H9 (cell line): ENCODE data around the gene RNF39. TPM values are rescaled to one million over a fixed set of nuclear protein-coding genes. Genes with fewer than 3 reads are reported as not detected.

Experiments
- DNase-seq: peaks from one replicate; pipeline ENCODE4 v3.0.0-alpha.2; 2017
- H2AFZ ChIP-seq: one replicate; pipeline ENCODE4 v1.6.1; 2013; ENCODE audit warnings: mild to moderate bottlenecking, low read length, control low read depth, moderate library complexity
- H2AK5ac ChIP-seq: 2 replicates; pipeline ENCODE4 v1.6.1; 2013; ENCODE audit warnings: low read length, control low read depth, mixed read lengths; ENCODE audit not compliant: insufficient read length
- H2BK120ac ChIP-seq: one replicate; pipeline ENCODE4 v1.6.1; 2013; ENCODE audit warnings: low read depth, mild to moderate bottlenecking, low read length, control low read depth, inconsistent platforms; ENCODE audit not compliant: poor library complexity, severe bottlenecking
- H2BK12ac ChIP-seq: 2 replicates; pipeline ENCODE4 v1.6.1; 2013; ENCODE audit warnings: low read length, control low read depth, mixed read lengths, low read depth; ENCODE audit not compliant: insufficient read length
- H2BK15ac ChIP-seq: 2 replicates; pipeline ENCODE4 v1.6.1; 2013; ENCODE audit warnings: low read depth, low read length, control low read depth
- H2BK20ac ChIP-seq: one replicate; pipeline ENCODE4 v1.6.1; 2013; ENCODE audit warnings: low read depth, mild to moderate bottlenecking, low read length, control low read depth, inconsistent platforms; ENCODE audit not compliant: poor library complexity, severe bottlenecking
- H2BK5ac ChIP-seq: 2 replicates; pipeline ENCODE4 v1.6.1; 2013; ENCODE audit warnings: low read length, control low read depth, mixed read lengths; ENCODE audit not compliant: insufficient read length
- H3K14ac ChIP-seq: 2 replicates; pipeline ENCODE4 v1.6.1; 2013; ENCODE audit warnings: low read length, control low read depth; ENCODE audit not compliant: insufficient read depth
- H3K18ac ChIP-seq: 2 replicates; pipeline ENCODE4 v1.6.1; 2013; ENCODE audit warnings: low read depth, mild to moderate bottlenecking, mixed read lengths, low read length, control low read depth; ENCODE audit not compliant: insufficient read length
- H3K23ac ChIP-seq: 2 replicates; pipeline ENCODE4 v1.6.1; 2013; ENCODE audit warnings: low read length, control low read depth, mixed read lengths, low read depth; ENCODE audit not compliant: insufficient read length
- H3K23me2 ChIP-seq: 2 replicates; pipeline ENCODE4 v1.6.1; 2013; ENCODE audit warnings: low read depth, mild to moderate bottlenecking, mixed read lengths, low read length, control low read depth; ENCODE audit not compliant: insufficient read length, poor library complexity, severe bottlenecking
- H3K27ac ChIP-seq: 2 replicates; pipeline ENCODE4 v1.5.1; 2013; ENCODE audit warnings: low read length, control low read depth, mixed read lengths, low read depth; ENCODE audit not compliant: insufficient read length
- H3K27me3 ChIP-seq: 2 replicates; pipeline ENCODE4 v1.6.1; 2013; ENCODE audit warnings: low read length, control low read depth, inconsistent platforms; ENCODE audit not compliant: insufficient read depth
- H3K4ac ChIP-seq: 2 replicates; pipeline ENCODE4 v1.6.1; 2013; ENCODE audit warnings: low read depth, mild to moderate bottlenecking, control low read depth, inconsistent platforms, low read length, moderate library complexity
- H3K4me1 ChIP-seq: 2 replicates; pipeline ENCODE4 v1.6.1; 2013; ENCODE audit warnings: low read length, control low read depth, inconsistent platforms; ENCODE audit not compliant: insufficient read depth
- H3K4me2 ChIP-seq: 2 replicates; pipeline ENCODE4 v1.6.1; 2013; ENCODE audit warnings: low read length, control low read depth, mixed read lengths; ENCODE audit not compliant: insufficient read length, insufficient read depth
- H3K56ac ChIP-seq: 2 replicates; pipeline ENCODE4 v1.6.1; 2013; ENCODE audit warnings: low read depth, mild to moderate bottlenecking, mixed read lengths, low read length, control low read depth; ENCODE audit not compliant: insufficient read length
- H3K79me1 ChIP-seq: 2 replicates; pipeline ENCODE4 v1.6.1; 2013; ENCODE audit warnings: low read depth, mild to moderate bottlenecking, moderate library complexity, low read length, control low read depth, inconsistent platforms; ENCODE audit not compliant: insufficient read depth, poor library complexity, severe bottlenecking
- H3K79me2 ChIP-seq: 2 replicates; pipeline ENCODE4 v1.6.1; 2013; ENCODE audit warnings: low read length, control low read depth, inconsistent platforms; ENCODE audit not compliant: insufficient read depth
- H3K9ac ChIP-seq: 2 replicates; pipeline ENCODE4 v1.6.1; 2013; ENCODE audit warnings: low read length, control low read depth, mixed read lengths; ENCODE audit not compliant: insufficient read length; ENCODE audit errors: extremely low read depth
- H3K9me3 ChIP-seq: one replicate; pipeline ENCODE4 v1.6.1; 2013; ENCODE audit warnings: low read depth, low read length, inconsistent platforms; ENCODE audit not compliant: control insufficient read depth
- H3T11ph ChIP-seq: one replicate; pipeline ENCODE4 v1.6.1; 2013; ENCODE audit warnings: mild to moderate bottlenecking, low read length, control low read depth, inconsistent platforms
- H4K20me1 ChIP-seq: one replicate; pipeline ENCODE4 v1.6.1; 2013; ENCODE audit not compliant: control insufficient read depth, insufficient read length, insufficient read depth
- H4K5ac ChIP-seq: 2 replicates; pipeline ENCODE4 v1.6.1; 2013; ENCODE audit warnings: low read depth, mild to moderate bottlenecking, mixed read lengths, low read length, control low read depth; ENCODE audit not compliant: insufficient read length
- H4K8ac ChIP-seq: replicated peaks from 2 replicates; pipeline ENCODE4 v1.6.1; 2013; ENCODE audit warnings: low read length, control low read depth, mixed read lengths, low read depth; ENCODE audit not compliant: insufficient read length
- H4K91ac ChIP-seq: 2 replicates; pipeline ENCODE4 v1.6.1; 2013; ENCODE audit warnings: low read depth, mild to moderate bottlenecking, moderate library complexity, mixed read lengths, low read length, control low read depth; ENCODE audit not compliant: insufficient read length
- H3K27ac Mint-ChIP-seq, 3 experiments: 2 replicates in 2 of 3; 3 replicates in 1 of 3; pipeline ENCODE4 v1.8.0; 2020 to 2021; ENCODE audit warnings: mixed read lengths in 3 of 3, mild to moderate bottlenecking in 1 of 3, moderate library complexity in 1 of 3
- H3K27me3 Mint-ChIP-seq: 2 replicates; pipeline ENCODE4 v1.8.0; 2021; ENCODE audit warnings: low read depth, mild to moderate bottlenecking, moderate library complexity, mixed read lengths
- H3K36me3 Mint-ChIP-seq, 3 experiments: 2 replicates in 2 of 3; 3 replicates in 1 of 3; pipeline ENCODE4 v1.8.0; 2020 to 2021; ENCODE audit warnings: low read depth in 3 of 3, mixed read lengths in 3 of 3; ENCODE audit not compliant: insufficient read depth in 1 of 3
- H3K4me1 Mint-ChIP-seq, 2 experiments: 2 replicates each; pipeline ENCODE4 v1.8.0; 2020; ENCODE audit warnings: mixed read lengths in 2 of 2
- H3K4me3 Mint-ChIP-seq, 2 experiments: 2 replicates in 1 of 2; 3 replicates in 1 of 2; pipeline ENCODE4 v1.8.0; 2020 to 2021; ENCODE audit warnings: mild to moderate bottlenecking in 2 of 2, mixed read lengths in 2 of 2, moderate library complexity in 1 of 2
- H3K9me3 Mint-ChIP-seq, 2 experiments: 2 replicates in 1 of 2; 3 replicates in 1 of 2; pipeline ENCODE4 v1.8.0; 2020; ENCODE audit warnings: mild to moderate bottlenecking in 2 of 2, mixed read lengths in 2 of 2, moderate library complexity in 1 of 2
- CTCF ChIP-seq: fragments of 200-600 bp; sonication (generic); conservative IDR thresholded peaks from 3 replicates; pipeline ENCODE4 v1.8.0; 2021; ENCODE audit warnings: antibody characterized with exemption, mild to moderate bottlenecking
- WGBS: extraction: QIAGEN DNeasy Blood & Tissue Kit; methylation state at CpG from one replicate; pipeline ENCODE4 v1.1.7; 2013; ENCODE audit warnings: missing lambda C conversion rate, low lambda C conversion rate, mixed read lengths; ENCODE audit not compliant: insufficient read length; ENCODE audit errors: extremely low coverage; 5-methylcytosine and 5-hydroxymethylcytosine counted together
- total RNA-seq: library from RNA; stranded (reverse); gene quantifications from 2 replicates; pipeline ENCODE4 v1.2.1, GENCODE V29; 2021

Gene RNF39
- total RNA-seq, 1 experiment from 2014 or later: 0.26 TPM

GRCh38 chr6:30113841-30114240 lies 38.3 kb upstream of the RNF39 start:
- Mint-ChIP-seq H3K9me3 (no peaks in the 10 kb centered on the region), H3K27me3 (peaks cover 58% of the 10 kb centered on the region), H3K4me1 (no peaks in the 10 kb centered on the region), H3K27ac (no peak overlapping the region), H3K36me3 (no peaks in the 10 kb centered on the region), H3K4me3 (no peak overlapping the region)
- no peak overlapping the region for H4K91ac ChIP-seq
- no peak overlapping the region for H3T11ph ChIP-seq
- no peak overlapping the region for H4K5ac ChIP-seq
- H3K79me1 ChIP-seq: no peaks in the 10 kb centered on the region
- H2BK12ac ChIP-seq: no peak overlapping the region
- H2AFZ ChIP-seq: no peak overlapping the region
- no peaks in the 10 kb centered on the region for H3K4me1 ChIP-seq
- no peak overlapping the region for H2AK5ac ChIP-seq
- TF ChIP-seq CTCF: no peak
- H4K20me1 ChIP-seq: no peaks in the 10 kb centered on the region
- H3K56ac ChIP-seq: no peak overlapping the region
- H3K4ac ChIP-seq: no peak overlapping the region
- no peak for DNase-seq
- H2BK15ac ChIP-seq: no peak overlapping the region
- H3K23me2 ChIP-seq: no peaks in the 10 kb centered on the region
- no peak overlapping the region for H3K14ac ChIP-seq
- H2BK120ac ChIP-seq: no peak overlapping the region
- no peak overlapping the region for H3K27ac ChIP-seq
- H3K79me2 ChIP-seq: 0 out of 2 replicates have a peak, but pooled peaks cover 2% of the 10 kb centered on the region
- H3K23ac ChIP-seq: no peak overlapping the region
- no peak overlapping the region for H3K9ac ChIP-seq
- no CpG with 5 or more reads among the region's 1 CpG for WGBS
- no peaks in the 10 kb centered on the region; the same call in 1 of the 2 replicates for H3K27me3 ChIP-seq
- H4K8ac ChIP-seq: no peak overlapping the region
- no peak overlapping the region for H3K4me2 ChIP-seq
- no peak overlapping the region for H3K18ac ChIP-seq
- H2BK5ac ChIP-seq: no peak overlapping the region
- H2BK20ac ChIP-seq: no peak overlapping the region
- H3K9me3 ChIP-seq: no peaks in the 10 kb centered on the region
